Upper lobe of left lung (tissue), 4 donors: ENCODE data around the gene HYAL1.

ENCODE experiments used
- CTCF ChIP-seq, 6 experiments: fragments of 450-650 bp in 4 of 6; fragments of 200-600 bp in 2 of 6; sonication (generic) in 2 of 6; IDR thresholded peaks; one replicate each; pipeline ENCODE4 v1.5.1; 2016 to 2019; ENCODE audit warnings: antibody characterized with exemption in 6 of 6
- POLR2A ChIP-seq, 4 donors: fragments of 450-650 bp; IDR thresholded peaks; one replicate each; pipeline ENCODE4 v1.5.1; 2016 to 2017; ENCODE audit warnings: antibody characterized with exemption in 4 of 4, mild to moderate bottlenecking in 2 of 4

- TF ChIP-seq CTCF (IDR thresholded peaks at IDR 0.05) (peak in 1 of 6 experiments; percentile 22), POLR2A (IDR thresholded peaks at IDR 0.05) (no peak)
These were observed 38.9 kb downstream of the HYAL1 start for GRCh38 chr3:50264383-50264963.
